Activated naive CD8-positive, alpha-beta T cell treated with anti-CD3 and anti-CD28 coated beads, Interleukin-2, amount 10 ng/mL, durations not matched to agents 7 days and 5 days (primary cell): ENCODE results near the gene PHLPP1. TPM values are rescaled to one million over a fixed set of nuclear protein-coding genes. Genes with fewer than 3 reads are reported as not detected.

Experiments
- ATAC-seq: fragments of 150-1000 bp; cut with Tn5 transposase; one replicate; pipeline ENCODE4 v1.10.0; 2021; ENCODE audit warnings: low read depth, moderate library complexity
- POLR2A ChIA-PET: fragments of 350-600 bp; sonication (Branson Sonifier 250); formaldehyde crosslinking; loops from one replicate; lab custom pipeline; 2021; ENCODE audit warnings: antibody characterized with exemption; lab: Charles Lee
- DNase-seq: peaks from one replicate; pipeline ENCODE4 v3.0.0; 2021
- H3K27ac Mint-ChIP-seq: one replicate; pipeline ENCODE4 v1.8.0; 2022; ENCODE audit warnings: mild to moderate bottlenecking, mixed read lengths
- H3K27me3 Mint-ChIP-seq: one replicate; pipeline ENCODE4 v1.8.0; 2022; ENCODE audit warnings: mild to moderate bottlenecking, moderate library complexity, mixed read lengths
- H3K36me3 Mint-ChIP-seq: one replicate; pipeline ENCODE4 v1.8.0; 2021; ENCODE audit warnings: mild to moderate bottlenecking, mixed read lengths
- H3K4me1 Mint-ChIP-seq: one replicate; pipeline ENCODE4 v1.8.0; 2021; ENCODE audit warnings: mixed read lengths
- H3K4me3 Mint-ChIP-seq: one replicate; pipeline ENCODE4 v1.8.0; 2022; ENCODE audit warnings: mild to moderate bottlenecking, moderate library complexity, mixed read lengths
- H3K9me3 Mint-ChIP-seq: one replicate; pipeline ENCODE4 v1.8.0; 2021; ENCODE audit warnings: mixed read lengths
- total RNA-seq, 2 experiments: library from RNA; stranded (reverse); gene quantifications; one replicate each; pipeline ENCODE4 v1.2.3, GENCODE V29; 2021

The PHLPP1 gene
- total RNA-seq, 2 experiments from 2014 or later: 5.8 to 6.1 TPM

- H3K4me1 Mint-ChIP-seq: peaks cover 11% of the 10 kb centered on the region
- DNase-seq (no peak), ATAC-seq (no peak)
- POLR2A ChIA-PET: no interaction called here
- H3K27ac Mint-ChIP-seq: no peak overlapping the region
- peaks cover 6% of the 10 kb centered on the region for H3K36me3 Mint-ChIP-seq
- no peaks in the 10 kb centered on the region for H3K27me3 Mint-ChIP-seq
- no peaks in the 10 kb centered on the region for H3K9me3 Mint-ChIP-seq
- H3K4me3 Mint-ChIP-seq: no peak overlapping the region
Measured at GRCh38 chr18:62847081-62847480, 131.7 kb downstream of the PHLPP1 start.

GRCh38 chr18:62848946-62849345, 133.6 kb downstream of the PHLPP1 start:
- ATAC-seq: no peak
- H3K9me3 Mint-ChIP-seq: no peaks in the 10 kb centered on the region
- no peak overlapping the region for H3K27ac Mint-ChIP-seq
- POLR2A ChIA-PET: no interaction called here
- peaks cover 6% of the 10 kb centered on the region for H3K36me3 Mint-ChIP-seq
- no peak overlapping the region for H3K4me3 Mint-ChIP-seq
- peaks cover 11% of the 10 kb centered on the region for H3K4me1 Mint-ChIP-seq
- no peaks in the 10 kb centered on the region for H3K27me3 Mint-ChIP-seq
- no peak for DNase-seq

DNA sequence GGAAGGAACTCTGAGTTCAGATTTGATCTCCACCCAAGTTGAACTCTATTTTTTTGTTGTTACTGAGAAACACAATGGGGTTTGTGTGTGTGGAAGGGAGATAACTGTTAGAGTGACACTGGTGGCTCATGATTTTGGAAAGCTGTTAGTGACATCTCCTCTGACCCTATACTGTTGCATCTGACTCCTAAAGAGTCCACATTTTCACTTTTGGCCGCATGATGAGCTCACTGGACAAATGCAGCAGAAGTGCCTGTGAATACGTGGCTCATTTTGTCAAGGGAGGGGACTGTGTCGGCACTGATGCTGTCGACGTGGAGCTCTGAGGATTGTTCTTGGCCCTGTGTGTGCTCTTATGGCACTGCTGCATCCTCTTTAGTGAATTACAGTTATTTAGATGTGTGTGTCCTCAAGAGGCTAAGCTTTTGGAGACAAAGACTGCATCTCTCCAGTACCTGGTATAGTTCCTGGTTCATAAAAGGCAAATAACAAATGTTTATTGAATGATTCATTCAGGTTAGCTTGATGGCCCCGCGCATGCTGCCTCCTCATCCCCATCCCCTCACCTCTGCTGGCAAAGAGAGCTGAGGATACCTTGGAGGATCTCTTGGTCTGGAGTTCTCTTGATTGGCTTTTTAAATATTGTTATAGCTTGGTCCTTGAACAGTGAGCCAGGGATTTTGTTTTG, 135.4 kb downstream of the PHLPP1 start:
- H3K36me3 Mint-ChIP-seq: peaks cover 4% of the 10 kb centered on the region
- no peaks in the 10 kb centered on the region for H3K9me3 Mint-ChIP-seq
- H3K27ac Mint-ChIP-seq: no peak overlapping the region
- no peak for DNase-seq
- ATAC-seq: no peak
- H3K4me1 Mint-ChIP-seq: peaks cover 3% of the 10 kb centered on the region
- POLR2A ChIA-PET: no interaction called here
- no peaks in the 10 kb centered on the region for H3K27me3 Mint-ChIP-seq
- H3K4me3 Mint-ChIP-seq: no peak overlapping the region

GRCh38 chr18:62852851-62853250, 137.5 kb downstream of the PHLPP1 start:
- no peak overlapping the region for H3K4me3 Mint-ChIP-seq
- no peaks in the 10 kb centered on the region for H3K27me3 Mint-ChIP-seq
- H3K9me3 Mint-ChIP-seq: no peaks in the 10 kb centered on the region
- DNase-seq (no peak), ATAC-seq (no peak)
- H3K27ac Mint-ChIP-seq: no peak overlapping the region
- POLR2A ChIA-PET: no interaction called here
- H3K4me1 Mint-ChIP-seq: no peaks in the 10 kb centered on the region
- H3K36me3 Mint-ChIP-seq: no peaks in the 10 kb centered on the region

DNA sequence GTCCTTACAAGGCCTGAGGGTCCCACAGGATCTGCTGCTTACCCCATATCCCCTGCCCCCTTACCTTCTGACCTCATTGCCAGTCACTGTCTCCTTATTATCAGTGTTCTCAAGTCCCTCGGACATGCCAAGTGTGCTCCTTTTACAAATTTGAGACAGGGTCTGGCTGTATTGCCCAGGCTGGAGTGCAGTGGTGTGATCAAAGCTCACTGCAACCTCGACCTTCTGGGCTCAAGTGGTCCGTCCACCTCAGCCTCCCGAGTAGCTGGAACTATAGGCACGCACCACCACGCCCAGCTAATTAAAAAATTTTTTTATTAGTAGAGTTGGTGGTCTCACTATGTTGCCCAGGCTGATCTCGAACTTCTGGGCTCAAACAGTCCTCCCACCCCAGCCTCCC, 141.0 kb downstream of the PHLPP1 start:
- Mint-ChIP-seq H3K27me3 (no peaks in the 10 kb centered on the region), H3K4me3 (no peak overlapping the region), H3K27ac (peak overlapping the region; percentile 32), H3K9me3 (no peaks in the 10 kb centered on the region), H3K36me3 (no peaks in the 10 kb centered on the region), H3K4me1 (peaks cover 1% of the 10 kb centered on the region)
- DNase-seq: no peak
- POLR2A ChIA-PET: interaction anchor here (0.6 kb wide), 1 partner anchor 514 kb away, joined by 4 read pairs; no protein-coding TSS in a partner anchor
- ATAC-seq: no peak

DNA sequence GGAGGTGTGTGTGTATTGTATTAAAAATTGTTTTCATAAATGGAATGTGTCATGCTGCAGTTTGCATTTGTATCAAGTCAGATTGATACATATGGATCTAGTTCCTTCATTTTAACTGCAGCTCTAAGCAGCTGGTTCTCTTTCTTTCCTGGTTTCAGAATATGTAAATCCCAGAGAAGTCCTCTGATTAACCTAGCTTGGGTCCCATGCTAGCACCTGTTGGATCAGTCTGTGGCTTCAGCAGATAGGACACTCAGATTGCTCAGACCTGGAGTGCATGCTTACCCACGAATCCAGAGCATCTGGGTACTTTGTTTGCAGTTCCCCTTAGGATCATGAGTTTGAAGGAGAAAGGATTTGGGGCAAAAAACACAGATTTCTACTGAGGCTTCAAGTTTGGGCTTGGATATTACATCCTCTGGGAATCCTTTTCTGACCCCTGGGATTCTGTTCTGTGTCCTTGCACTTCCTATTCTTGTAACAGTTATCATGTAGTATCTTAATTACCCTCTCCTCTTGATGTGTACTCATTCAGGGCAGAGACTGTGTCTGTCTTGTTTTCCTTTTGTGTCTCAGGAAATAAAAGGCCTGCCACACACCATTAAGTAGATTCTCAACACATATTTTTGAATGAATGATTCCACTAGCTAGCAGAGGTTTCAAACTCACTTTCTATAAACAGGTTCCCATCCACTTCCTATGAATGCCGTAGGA, 142.1 kb downstream of the PHLPP1 start:
- no peaks in the 10 kb centered on the region for H3K9me3 Mint-ChIP-seq

DNA sequence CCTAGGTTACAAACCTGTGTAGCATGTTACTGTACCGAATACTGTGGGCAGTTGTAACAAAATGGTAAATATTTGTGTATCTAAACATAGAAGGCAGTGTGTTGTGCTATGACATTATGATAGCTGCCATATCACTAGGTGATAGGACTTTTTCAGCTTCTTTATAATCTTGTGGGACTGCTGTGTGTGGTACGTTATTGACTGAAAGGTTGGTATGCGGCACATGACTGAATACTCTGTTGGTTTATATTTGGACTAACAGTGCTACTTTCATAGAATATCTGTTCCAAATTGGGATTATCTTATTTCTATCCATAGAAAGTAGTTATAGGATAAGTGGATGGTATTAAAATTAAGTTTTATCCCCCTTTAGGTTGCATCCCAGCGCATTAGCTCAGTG, 144.7 kb downstream of the PHLPP1 start:
- DNase-seq: no peak
- H3K27ac Mint-ChIP-seq: no peak overlapping the region
- H3K4me3 Mint-ChIP-seq: no peak overlapping the region
- no peak for ATAC-seq
- H3K27me3 Mint-ChIP-seq: no peaks in the 10 kb centered on the region
- no peaks in the 10 kb centered on the region for H3K9me3 Mint-ChIP-seq
- no peaks in the 10 kb centered on the region for H3K36me3 Mint-ChIP-seq
- POLR2A ChIA-PET: no interaction called here
- peaks cover 2% of the 10 kb centered on the region for H3K4me1 Mint-ChIP-seq

More for the DNA sequence above, 142.1 kb downstream of the PHLPP1 start:
- no peak overlapping the region for H3K27ac Mint-ChIP-seq
- no peaks in the 10 kb centered on the region for H3K27me3 Mint-ChIP-seq
- no peak for DNase-seq
- ATAC-seq: no peak
- no peak overlapping the region for H3K4me3 Mint-ChIP-seq
- no peaks in the 10 kb centered on the region for H3K36me3 Mint-ChIP-seq
- peaks cover 2% of the 10 kb centered on the region for H3K4me1 Mint-ChIP-seq
- POLR2A ChIA-PET: no interaction called here

DNA sequence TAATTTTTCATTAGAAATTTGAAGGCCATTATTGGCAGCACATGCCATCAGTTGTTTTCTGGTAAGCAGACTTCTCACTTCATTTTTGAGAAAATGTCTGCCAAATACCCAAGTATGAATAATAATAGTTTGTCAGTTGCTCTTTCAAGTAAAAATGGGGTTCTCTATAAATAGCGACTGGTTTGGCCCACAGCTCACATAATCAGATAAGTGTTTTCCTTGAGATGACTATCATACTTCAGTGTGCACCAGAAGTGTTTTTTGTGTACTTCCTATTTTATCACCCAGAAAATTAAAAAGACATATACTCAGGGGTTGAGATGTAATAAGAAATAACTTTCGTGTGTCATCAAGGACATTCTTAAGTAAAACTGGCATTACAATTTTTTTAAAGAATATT, 147.1 kb downstream of the PHLPP1 start:
- no peak overlapping the region for H3K27ac Mint-ChIP-seq
- POLR2A ChIA-PET: no interaction called here
- DNase-seq: no peak
- no peak overlapping the region for H3K4me3 Mint-ChIP-seq
- H3K36me3 Mint-ChIP-seq: peaks cover 1% of the 10 kb centered on the region
- H3K9me3 Mint-ChIP-seq: no peaks in the 10 kb centered on the region
- peaks cover 2% of the 10 kb centered on the region for H3K4me1 Mint-ChIP-seq
- no peak for ATAC-seq
- H3K27me3 Mint-ChIP-seq: no peaks in the 10 kb centered on the region

GRCh38 chr18:62863579-62864001, 148.2 kb downstream of the PHLPP1 start:
- DNase-seq (no peak), ATAC-seq (no peak)
- Mint-ChIP-seq H3K4me3 (no peak overlapping the region), H3K36me3 (peaks cover 1% of the 10 kb centered on the region), H3K9me3 (no peaks in the 10 kb centered on the region), H3K27ac (no peak overlapping the region), H3K4me1 (peaks cover 2% of the 10 kb centered on the region), H3K27me3 (no peaks in the 10 kb centered on the region)
- POLR2A ChIA-PET: no interaction called here

- H3K27ac Mint-ChIP-seq: no peak overlapping the region
- no peak overlapping the region for H3K4me3 Mint-ChIP-seq
- peaks cover 1% of the 10 kb centered on the region for H3K36me3 Mint-ChIP-seq
- H3K27me3 Mint-ChIP-seq: no peaks in the 10 kb centered on the region
- H3K9me3 Mint-ChIP-seq: no peaks in the 10 kb centered on the region
- H3K4me1 Mint-ChIP-seq: peaks cover 13% of the 10 kb centered on the region
- POLR2A ChIA-PET: interaction anchor here (1.0 kb wide), 1 partner anchor 21 kb away, joined by 3 read pairs; no protein-coding TSS in a partner anchor
- DNase-seq (no peak), ATAC-seq (no peak)
Measured at GRCh38 chr18:62865498-62865897, 150.2 kb downstream of the PHLPP1 start.

DNA sequence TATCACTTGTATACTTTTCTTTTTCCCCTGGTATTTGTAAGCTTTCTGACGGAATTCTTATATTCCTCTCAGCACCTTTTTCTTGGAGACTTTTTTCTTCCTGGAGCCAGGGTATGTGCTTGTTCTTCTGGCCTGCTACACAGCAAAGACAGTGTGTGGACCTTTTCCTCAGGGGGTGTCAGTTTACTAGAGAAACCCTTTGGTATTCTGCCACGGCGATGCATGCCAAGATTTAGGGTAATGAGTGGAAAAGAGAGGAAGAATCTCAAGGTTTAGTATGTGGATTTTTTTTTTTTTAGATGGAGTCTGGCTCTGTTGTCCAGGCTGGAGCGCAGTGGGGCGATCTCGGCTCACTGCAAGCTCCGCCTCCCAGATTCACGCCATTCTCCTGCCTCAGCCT, 152.2 kb downstream of the PHLPP1 start:
- no peak overlapping the region for H3K27ac Mint-ChIP-seq

DNA sequence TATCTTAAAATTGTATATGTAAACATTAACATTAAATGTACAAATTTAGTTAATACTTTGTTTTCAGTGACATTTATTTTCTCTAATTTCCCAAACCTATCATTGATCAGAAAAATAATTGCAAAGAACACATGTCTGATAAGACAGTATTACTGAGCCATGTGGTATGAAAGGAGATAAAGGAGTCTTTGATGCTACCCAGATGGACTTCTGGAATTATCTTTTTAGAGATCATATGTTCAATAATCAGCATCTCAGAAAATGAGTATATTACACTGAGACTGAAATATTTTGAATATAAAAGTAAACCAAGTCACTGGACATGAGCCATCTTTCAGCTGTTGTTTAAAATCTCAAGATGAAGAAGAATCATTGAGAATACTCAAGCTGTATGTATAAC, 153.3 kb downstream of the PHLPP1 start:
- no peaks in the 10 kb centered on the region for H3K9me3 Mint-ChIP-seq
- POLR2A ChIA-PET: no interaction called here
- H3K27me3 Mint-ChIP-seq: no peaks in the 10 kb centered on the region
- no peak for DNase-seq
- ATAC-seq: no peak
- no peak overlapping the region for H3K4me3 Mint-ChIP-seq
- no peak overlapping the region for H3K27ac Mint-ChIP-seq
- H3K36me3 Mint-ChIP-seq: peaks cover 1% of the 10 kb centered on the region
- peaks cover 11% of the 10 kb centered on the region for H3K4me1 Mint-ChIP-seq

More for the DNA sequence above, 152.2 kb downstream of the PHLPP1 start:
- peaks cover 11% of the 10 kb centered on the region for H3K4me1 Mint-ChIP-seq
- ATAC-seq (no peak), DNase-seq (no peak)
- no peaks in the 10 kb centered on the region for H3K9me3 Mint-ChIP-seq
- peaks cover 1% of the 10 kb centered on the region for H3K36me3 Mint-ChIP-seq
- H3K4me3 Mint-ChIP-seq: no peak overlapping the region
- H3K27me3 Mint-ChIP-seq: no peaks in the 10 kb centered on the region
- POLR2A ChIA-PET: no interaction called here

DNA sequence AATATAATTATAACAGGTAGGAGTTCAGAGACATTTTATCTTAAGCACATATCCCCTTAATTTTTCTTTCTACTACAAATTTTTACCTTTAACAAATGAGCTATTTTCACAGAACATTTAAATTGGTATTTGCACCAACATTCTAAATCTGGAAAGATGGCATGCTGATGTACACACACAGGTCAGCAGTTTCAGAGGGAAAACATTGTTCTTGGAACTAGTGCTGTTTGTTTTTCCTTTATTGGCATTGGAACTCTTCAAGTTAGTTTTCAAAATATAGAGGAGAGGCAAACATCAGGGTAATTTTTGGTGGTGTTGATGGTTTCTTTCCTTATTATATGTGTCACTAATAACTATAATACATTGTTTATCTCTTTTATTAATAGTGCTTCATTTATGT, 155.3 kb downstream of the PHLPP1 start:
- H3K4me1 Mint-ChIP-seq: peaks cover 14% of the 10 kb centered on the region
- H3K36me3 Mint-ChIP-seq: peaks cover 1% of the 10 kb centered on the region
- H3K4me3 Mint-ChIP-seq: no peak overlapping the region
- no peaks in the 10 kb centered on the region for H3K9me3 Mint-ChIP-seq
- DNase-seq (no peak), ATAC-seq (no peak)
- POLR2A ChIA-PET: no interaction called here
- no peaks in the 10 kb centered on the region for H3K27me3 Mint-ChIP-seq
- no peak overlapping the region for H3K27ac Mint-ChIP-seq

- Mint-ChIP-seq H3K36me3 (no peaks in the 10 kb centered on the region), H3K4me3 (no peak overlapping the region), H3K27me3 (no peaks in the 10 kb centered on the region), H3K27ac (no peak overlapping the region), H3K9me3 (no peaks in the 10 kb centered on the region), H3K4me1 (peaks cover 9% of the 10 kb centered on the region)
- DNase-seq: no peak
- ATAC-seq: no peak
- POLR2A ChIA-PET: no interaction called here
Measured at GRCh38 chr18:62875323-62875722, 160.0 kb downstream of the PHLPP1 start.
